GM23338 (cell line): ENCODE data around the gene FBRSL1.

Experiments
- ETS1 ChIP-seq: IDR thresholded peaks from 2 replicates; pipeline ENCODE4 v1.6.1; 2016; ENCODE audit warnings: antibody characterized with exemption
- EZH2 ChIP-seq: fragments of 200-600 bp; sonication (generic); IDR thresholded peaks from one replicate; pipeline ENCODE4 v1.8.0; 2017; ENCODE audit warnings: antibody characterized with exemption, mild to moderate bottlenecking, low read depth; ENCODE audit not compliant: unreplicated experiment
- POLR2AphosphoS5 ChIP-seq: IDR thresholded peaks from 2 replicates; pipeline ENCODE4 v1.6.1; 2016; ENCODE audit warnings: antibody characterized with exemption, low read depth
- STAT1 ChIP-seq: IDR thresholded peaks from one replicate; pipeline ENCODE4 v1.6.1; 2016; ENCODE audit warnings: antibody characterized with exemption; ENCODE audit not compliant: unreplicated experiment
- ZNF331 ChIP-seq: fragments of 250-450 bp; sonication (Bioruptor Pico); IDR thresholded peaks from 2 replicates; pipeline ENCODE4 v1.5.0; 2020; ENCODE audit warnings: low read depth, mild to moderate bottlenecking, moderate library complexity
- ZNF462 ChIP-seq: fragments of 250-450 bp; sonication (Bioruptor Pico); IDR thresholded peaks from 2 replicates; pipeline ENCODE4 v1.5.0; 2020; ENCODE audit warnings: mild to moderate bottlenecking, moderate library complexity
- TF ChIP-seq, protein P1 (sequence below), 2 experiments: fragments of 200-600 bp in 1 of 2; sonication (generic) in 1 of 2; conservative IDR thresholded peaks; 2 replicates each; pipeline versions ENCODE4 v1.5.1 to v1.6.1; 2016 to 2017; ENCODE audit warnings: antibody characterized with exemption in 2 of 2, low read depth in 2 of 2, mild to moderate bottlenecking in 2 of 2, moderate library complexity in 1 of 2
- TF ChIP-seq, protein P2 (sequence below): IDR thresholded peaks from one replicate; pipeline ENCODE4 v1.6.1; 2018; ENCODE audit warnings: antibody characterized with exemption; ENCODE audit not compliant: unreplicated experiment

DNA sequence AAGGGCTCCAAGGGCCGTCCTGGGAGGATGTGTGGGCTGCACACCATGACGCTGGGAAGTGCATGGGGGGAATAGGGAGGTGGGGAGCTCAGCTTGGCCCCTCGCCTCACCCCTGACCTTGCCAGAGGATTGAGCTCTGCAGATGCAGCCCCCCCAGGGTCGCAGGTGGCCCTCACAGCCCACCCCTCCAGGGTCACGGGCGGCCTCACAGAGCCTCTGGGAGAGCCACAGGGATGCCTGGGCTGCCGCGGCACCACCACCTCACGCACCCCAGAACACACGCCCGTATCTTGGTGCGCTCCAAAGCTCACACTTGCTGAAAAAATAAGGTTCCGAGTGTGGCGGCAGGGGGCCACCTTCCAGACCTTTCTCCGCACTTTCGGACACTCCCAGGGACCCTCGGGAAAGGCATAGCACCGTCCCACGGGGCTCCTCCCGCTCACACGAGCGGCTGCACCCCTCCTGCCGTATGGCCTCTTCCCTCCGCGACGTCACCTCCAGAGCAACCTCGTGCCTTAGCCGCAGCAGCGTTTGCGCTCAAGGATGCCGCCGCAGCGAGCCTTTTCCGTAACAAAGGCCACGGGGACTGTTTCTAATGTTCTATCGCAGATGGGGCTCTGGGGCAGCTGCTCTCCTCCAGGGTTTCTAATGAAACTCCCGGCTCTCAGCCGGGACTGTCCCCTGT lies 9.9 kb upstream of the FBRSL1 start:
- TF ChIP-seq, protein P1, sequence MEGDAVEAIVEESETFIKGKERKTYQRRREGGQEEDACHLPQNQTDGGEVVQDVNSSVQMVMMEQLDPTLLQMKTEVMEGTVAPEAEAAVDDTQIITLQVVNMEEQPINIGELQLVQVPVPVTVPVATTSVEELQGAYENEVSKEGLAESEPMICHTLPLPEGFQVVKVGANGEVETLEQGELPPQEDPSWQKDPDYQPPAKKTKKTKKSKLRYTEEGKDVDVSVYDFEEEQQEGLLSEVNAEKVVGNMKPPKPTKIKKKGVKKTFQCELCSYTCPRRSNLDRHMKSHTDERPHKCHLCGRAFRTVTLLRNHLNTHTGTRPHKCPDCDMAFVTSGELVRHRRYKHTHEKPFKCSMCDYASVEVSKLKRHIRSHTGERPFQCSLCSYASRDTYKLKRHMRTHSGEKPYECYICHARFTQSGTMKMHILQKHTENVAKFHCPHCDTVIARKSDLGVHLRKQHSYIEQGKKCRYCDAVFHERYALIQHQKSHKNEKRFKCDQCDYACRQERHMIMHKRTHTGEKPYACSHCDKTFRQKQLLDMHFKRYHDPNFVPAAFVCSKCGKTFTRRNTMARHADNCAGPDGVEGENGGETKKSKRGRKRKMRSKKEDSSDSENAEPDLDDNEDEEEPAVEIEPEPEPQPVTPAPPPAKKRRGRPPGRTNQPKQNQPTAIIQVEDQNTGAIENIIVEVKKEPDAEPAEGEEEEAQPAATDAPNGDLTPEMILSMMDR (conservative IDR thresholded peaks at IDR 0.05; ENCODE audit: low read depth in 2 of 2), result no peak
- TF ChIP-seq ZNF331, result no peak
- TF ChIP-seq STAT1, result no peak
- TF ChIP-seq EZH2, result no peak
- TF ChIP-seq, protein P2, sequence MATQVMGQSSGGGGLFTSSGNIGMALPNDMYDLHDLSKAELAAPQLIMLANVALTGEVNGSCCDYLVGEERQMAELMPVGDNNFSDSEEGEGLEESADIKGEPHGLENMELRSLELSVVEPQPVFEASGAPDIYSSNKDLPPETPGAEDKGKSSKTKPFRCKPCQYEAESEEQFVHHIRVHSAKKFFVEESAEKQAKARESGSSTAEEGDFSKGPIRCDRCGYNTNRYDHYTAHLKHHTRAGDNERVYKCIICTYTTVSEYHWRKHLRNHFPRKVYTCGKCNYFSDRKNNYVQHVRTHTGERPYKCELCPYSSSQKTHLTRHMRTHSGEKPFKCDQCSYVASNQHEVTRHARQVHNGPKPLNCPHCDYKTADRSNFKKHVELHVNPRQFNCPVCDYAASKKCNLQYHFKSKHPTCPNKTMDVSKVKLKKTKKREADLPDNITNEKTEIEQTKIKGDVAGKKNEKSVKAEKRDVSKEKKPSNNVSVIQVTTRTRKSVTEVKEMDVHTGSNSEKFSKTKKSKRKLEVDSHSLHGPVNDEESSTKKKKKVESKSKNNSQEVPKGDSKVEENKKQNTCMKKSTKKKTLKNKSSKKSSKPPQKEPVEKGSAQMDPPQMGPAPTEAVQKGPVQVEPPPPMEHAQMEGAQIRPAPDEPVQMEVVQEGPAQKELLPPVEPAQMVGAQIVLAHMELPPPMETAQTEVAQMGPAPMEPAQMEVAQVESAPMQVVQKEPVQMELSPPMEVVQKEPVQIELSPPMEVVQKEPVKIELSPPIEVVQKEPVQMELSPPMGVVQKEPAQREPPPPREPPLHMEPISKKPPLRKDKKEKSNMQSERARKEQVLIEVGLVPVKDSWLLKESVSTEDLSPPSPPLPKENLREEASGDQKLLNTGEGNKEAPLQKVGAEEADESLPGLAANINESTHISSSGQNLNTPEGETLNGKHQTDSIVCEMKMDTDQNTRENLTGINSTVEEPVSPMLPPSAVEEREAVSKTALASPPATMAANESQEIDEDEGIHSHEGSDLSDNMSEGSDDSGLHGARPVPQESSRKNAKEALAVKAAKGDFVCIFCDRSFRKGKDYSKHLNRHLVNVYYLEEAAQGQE, result no peak
- TF ChIP-seq ETS1, result no peak
- TF ChIP-seq ZNF462 (CRISPR knock-in tag), result no peak
- TF ChIP-seq POLR2AphosphoS5, result no peak
